EH (cell line): ENCODE measurements around the gene GPR68.
A peak's percentile ranks its signal among the peaks of the same experiment; 100 is the strongest.
"Not testable (repeated sequence)": the region's sequence is repeated elsewhere in the genome, so short reads cannot be mapped to it uniquely, and the experiment has no call there.

Experiments
- DNase-seq: peaks from one replicate; pipeline ENCODE4 v3.0.0-alpha.2; 2015; ENCODE audit warnings: low read depth

GPR68 gene

GRCh38 chr14:91252871-91253794 is 8.6 kb upstream of the GPR68 start:
- peak; percentile 22 for DNase-seq

DNA sequence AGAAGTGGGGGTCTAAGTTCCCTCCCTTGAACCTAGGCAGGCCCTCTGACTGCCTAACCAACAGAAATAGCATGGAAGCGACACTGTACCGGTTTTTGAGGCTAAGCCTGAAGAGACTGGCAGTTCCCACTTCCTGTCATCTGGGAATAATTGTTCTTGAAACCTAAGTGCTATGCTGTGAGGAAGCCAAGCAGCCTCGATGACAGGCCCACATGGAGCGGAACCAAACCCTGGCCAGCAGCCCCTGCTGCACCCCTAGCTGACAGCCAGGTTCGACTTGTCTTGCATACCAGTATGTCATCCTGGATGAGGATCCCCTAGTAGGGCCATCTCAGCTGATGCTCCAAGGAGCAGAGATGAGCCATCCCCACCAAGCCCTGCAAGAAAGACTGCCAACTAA is 6.4 kb upstream of the GPR68 start:
- DNase-seq, result peak; percentile 55

DNA sequence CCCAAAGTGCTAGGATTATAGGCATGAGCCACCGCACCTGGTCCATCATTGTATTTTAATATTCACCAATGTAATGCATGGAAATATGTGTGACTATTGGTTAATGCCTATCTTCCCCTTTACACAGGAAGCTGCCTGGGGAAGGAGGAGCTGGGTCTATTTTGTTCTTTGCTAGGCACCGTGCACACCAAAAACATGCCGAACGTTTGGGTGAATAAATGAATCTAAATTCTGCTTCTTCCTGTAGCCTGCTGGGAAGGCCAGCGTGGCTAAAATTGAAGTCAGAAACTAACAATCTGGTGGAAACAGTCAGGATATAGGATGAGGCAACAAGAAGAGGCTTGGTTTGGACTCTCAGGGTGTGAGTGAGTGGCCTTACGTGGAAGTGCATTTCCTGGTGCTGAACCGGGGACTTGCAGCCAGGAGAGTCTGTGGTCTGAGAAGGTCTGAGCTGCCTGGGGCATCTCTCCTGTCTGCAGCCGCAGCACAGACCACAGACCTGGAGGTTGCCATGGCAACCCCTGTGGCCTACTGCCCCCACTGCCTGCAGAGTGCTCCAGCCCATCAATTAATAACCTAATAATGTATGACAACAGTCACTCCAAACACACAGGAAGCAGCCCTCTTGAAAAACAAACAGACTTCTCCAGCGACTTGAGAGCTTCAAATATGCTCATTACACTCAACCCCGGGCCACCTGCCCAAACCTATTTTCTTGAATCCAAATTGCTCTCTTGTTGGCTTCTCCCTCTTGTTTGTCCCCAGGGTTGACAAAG is 5.5 kb upstream of the GPR68 start:
- peak; percentile 55 for DNase-seq

GRCh38 chr14:91246051-91246852 is 1.7 kb upstream of the GPR68 start:
- no peak for DNase-seq

- not testable (repeated sequence) for DNase-seq
These were observed 1.1 kb upstream of the GPR68 start for GRCh38 chr14:91245616-91246015.

DNA sequence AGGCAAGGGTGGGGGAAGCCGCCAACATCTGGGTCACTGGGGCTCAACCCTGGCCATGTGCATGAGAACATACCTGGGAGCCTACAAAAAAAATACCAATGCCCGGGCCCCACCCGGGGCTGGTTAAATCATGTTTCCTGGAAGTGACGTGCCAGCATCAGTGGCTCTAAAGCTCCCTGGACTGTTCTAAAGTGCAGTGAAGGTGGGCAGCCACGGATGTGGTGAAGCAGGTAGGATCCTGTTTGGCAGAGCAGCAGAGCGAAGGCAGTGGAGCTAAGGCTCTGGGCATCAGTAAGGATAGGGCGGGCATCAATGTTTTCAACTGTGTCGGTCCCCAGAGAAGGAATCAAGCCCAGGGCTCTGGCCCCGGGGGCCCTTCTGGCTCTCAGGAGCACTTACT is 525 bp upstream of the GPR68 start:
- DNase-seq, result no peak

GRCh38 chr14:91243074-91243471 is 1.4 kb downstream of the GPR68 start:
- no peak for DNase-seq

GRCh38 chr14:91242635-91243034 is 1.9 kb downstream of the GPR68 start:
- no peak for DNase-seq

DNA sequence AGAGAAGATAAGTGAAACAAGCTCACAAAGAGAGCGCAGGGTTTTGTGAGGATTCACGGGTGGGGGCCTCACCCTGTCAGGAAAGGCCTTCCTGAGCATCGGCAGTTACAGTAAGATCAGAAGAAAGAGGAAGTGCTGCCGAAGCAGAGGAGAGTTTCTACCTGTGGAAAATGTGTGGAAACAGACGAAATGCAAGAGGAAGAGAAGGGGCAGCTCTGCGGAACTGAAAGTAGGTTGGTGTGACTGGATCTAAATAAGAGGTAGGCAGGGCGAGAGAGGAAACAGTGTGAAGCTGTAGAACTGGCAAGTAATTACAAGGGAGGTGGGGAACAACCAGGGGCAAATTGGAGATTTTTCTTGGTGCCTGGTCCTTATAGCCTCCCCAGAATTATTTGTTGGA is 2.6 kb downstream of the GPR68 start:
- no peak for DNase-seq

GRCh38 chr14:91238661-91239060 is 5.8 kb downstream of the GPR68 start:
- DNase-seq, result no peak

GRCh38 chr14:91238085-91238484 is 6.4 kb downstream of the GPR68 start:
- DNase-seq, result no peak

GRCh38 chr14:91237219-91237618 is 7.3 kb downstream of the GPR68 start:
- peak; percentile 86 for DNase-seq

DNA sequence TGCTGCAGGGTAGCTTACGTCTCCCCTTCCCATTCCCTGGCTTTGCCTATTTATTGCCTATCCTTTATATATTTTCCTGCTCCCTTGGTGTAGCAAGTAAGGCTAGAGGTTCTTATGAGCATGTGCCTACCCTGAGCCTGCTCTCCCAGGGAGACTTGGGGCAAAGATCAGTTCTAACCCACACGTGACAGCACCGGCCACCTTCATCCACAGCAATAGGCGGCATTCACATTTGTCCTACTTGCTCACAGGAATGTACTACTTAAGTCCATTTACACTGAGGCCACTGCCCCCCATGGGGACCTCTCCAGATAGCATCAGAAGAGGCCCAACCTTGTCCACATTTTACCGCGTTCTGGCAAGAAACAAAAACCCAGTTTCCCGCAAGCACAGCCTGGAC is 8.7 kb downstream of the GPR68 start:
- DNase-seq, result no peak

GRCh38 chr14:91234791-91235114 is 9.8 kb downstream of the GPR68 start:
- no peak for DNase-seq

DNA sequence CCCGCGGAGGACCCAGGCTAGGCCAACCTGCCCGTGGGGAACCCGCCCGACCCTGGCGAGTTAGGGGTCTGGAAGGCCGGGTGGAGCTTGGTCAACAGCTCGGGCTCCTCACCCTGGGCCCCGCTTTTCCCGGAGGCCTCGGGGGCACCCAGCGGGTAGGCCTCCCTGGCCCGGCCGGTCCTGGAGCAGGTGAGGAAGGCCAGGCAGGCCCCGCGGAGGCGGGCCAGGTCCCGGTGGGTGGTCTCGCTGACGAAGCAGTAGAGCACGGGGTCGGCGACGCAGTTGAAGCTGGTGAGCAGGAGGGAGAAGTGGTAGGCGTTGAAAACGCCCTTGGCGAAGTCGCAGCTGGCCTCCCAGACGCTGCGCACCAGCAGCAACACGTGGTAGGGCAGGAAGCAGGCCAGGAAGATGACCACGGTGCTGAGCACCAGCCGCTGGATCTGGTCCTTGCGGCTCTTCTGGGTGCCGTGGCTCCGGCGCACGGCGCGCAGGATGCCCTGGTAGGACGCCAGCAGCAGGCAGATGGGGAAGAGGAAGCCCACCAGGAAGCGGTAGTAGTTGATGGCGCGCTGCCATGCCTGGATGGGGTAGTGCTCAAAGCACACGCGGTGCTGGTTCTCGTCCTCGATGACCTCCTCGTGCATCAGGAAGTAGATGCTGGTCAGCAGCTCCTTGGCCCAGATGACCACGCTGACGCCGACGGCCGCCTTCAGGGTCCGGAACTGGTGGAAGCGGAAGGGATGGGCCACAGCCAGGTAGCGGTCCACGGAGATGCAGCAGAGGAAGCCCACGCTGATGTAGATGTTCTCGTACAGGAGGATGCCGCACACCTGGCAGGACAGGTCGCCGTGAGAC is 10.3 kb downstream of the GPR68 start:
- DNase-seq, result no peak

DNA sequence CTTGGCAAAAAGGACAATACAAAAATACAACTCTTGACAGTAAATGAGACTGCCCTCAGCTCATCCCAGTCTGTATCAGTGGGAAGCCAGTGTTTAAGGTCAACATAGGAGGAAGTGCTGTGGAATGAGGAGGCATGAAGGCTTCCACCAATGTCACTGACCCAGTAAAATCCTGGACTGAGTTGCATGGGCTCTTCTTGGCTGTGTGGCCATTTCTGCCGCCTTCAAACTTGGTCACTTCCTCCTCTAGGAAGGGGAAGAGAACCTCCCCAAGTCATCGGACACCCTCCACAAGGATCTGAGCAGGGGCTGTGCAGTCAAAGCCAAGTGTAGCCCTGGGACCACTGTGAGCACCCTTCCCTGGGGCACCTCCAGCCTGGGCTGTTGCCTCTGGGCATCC is 11.9 kb downstream of the GPR68 start:
- DNase-seq, result no peak

DNA sequence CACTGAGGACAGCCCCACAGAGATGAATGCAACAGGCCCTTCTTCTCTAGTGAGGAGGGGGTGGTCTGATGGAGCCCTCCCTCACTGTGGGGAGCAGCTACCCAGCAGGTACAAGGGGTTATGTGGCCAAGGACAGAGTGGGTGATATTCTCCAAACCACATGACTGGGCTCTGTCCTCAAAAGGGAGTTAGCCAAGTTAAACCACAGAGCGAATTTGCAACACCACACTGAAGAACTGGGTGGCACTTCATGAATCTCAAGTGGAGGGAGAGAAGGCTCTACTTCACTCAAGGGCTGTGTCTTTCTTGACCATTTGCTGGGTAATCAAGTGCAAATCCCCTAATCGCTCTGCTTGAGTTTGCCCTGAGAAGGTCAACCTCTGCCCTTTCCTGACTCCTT is 12.5 kb downstream of the GPR68 start:
- no peak for DNase-seq

DNA sequence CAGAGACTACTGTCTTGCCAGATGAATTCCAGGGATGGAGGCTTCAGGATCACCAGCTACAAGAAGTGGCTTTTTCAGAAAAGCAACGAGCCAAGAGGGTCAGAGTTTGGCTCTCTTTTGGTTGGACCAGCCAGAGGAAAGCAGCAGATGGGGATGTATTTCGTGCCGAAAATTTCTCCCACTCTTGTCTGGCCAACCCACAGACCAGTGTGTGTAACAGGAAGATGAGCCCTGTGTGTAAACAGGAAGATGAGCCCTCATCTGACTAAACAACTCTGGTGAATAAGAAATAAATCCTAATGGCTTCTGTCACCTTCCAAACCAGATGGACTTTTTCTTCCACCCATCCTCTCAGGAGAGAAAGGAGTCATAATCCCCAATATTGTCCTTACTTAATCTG is 13.1 kb downstream of the GPR68 start:
- DNase-seq, result peak; percentile 20

DNA sequence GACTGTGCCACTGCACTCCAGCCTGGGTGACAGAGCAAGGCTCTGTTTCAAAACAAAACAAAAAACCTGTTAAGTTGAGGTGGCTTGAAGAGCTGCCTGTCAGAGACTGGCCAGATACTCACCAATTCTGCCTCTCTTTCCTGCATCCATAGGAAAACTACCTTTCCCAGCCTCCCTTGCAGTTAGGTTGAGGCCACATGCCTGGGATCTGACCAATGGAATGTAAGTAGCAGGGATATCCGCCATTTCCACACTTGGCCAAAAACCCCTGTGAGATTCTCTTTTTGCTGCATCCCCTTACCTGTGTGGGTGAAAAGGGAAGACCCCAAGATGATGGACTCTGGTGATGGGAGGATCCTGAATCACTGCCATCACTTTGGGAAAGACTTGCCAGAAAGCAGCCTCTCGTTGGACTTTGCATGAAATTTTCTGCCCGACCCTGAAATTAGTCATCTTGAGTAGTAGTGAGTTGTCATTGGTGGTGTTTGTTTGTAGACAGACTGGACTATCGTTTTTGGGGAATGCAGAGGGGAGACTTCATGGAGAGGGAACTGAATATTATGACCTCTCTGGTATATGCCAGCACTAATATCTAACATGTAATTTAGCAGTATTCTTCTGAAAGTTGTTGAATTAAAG is 14.0 kb downstream of the GPR68 start:
- peak; percentile 40 for DNase-seq

- peak; percentile 81 for DNase-seq
These were observed 14.7 kb downstream of the GPR68 start for GRCh38 chr14:91229743-91230200.

GRCh38 chr14:91229005-91229382 is 15.5 kb downstream of the GPR68 start:
- no peak for DNase-seq
